Osteocyte (in vitro differentiated cells): Measurements from ENCODE around the gene PRKCSH. TPM values are rescaled to one million over a fixed set of nuclear protein-coding genes. Genes with fewer than 3 reads are reported as not detected.

ENCODE experiments used
- DNase-seq: peaks from one replicate; pipeline ENCODE4 v3.0.0; 2021; ENCODE audit warnings: mixed read lengths; ENCODE audit not compliant: unreplicated experiment; ENCODE audit errors: extremely low spot score
- H3K27ac Mint-ChIP-seq: one replicate; pipeline ENCODE4 v1.8.0; 2021; ENCODE audit warnings: mild to moderate bottlenecking, mixed read lengths; ENCODE audit not compliant: unreplicated experiment
- H3K27me3 Mint-ChIP-seq: one replicate; pipeline ENCODE4 v1.8.0; 2021; ENCODE audit warnings: mixed read lengths; ENCODE audit not compliant: unreplicated experiment
- H3K36me3 Mint-ChIP-seq: one replicate; pipeline ENCODE4 v1.8.0; 2021; ENCODE audit warnings: mixed read lengths; ENCODE audit not compliant: unreplicated experiment
- H3K4me1 Mint-ChIP-seq: one replicate; pipeline ENCODE4 v1.8.0; 2021; ENCODE audit warnings: mixed read lengths; ENCODE audit not compliant: unreplicated experiment
- H3K4me3 Mint-ChIP-seq: one replicate; pipeline ENCODE4 v1.8.0; 2021; ENCODE audit warnings: mild to moderate bottlenecking, moderate library complexity, mixed read lengths; ENCODE audit not compliant: unreplicated experiment
- H3K9me3 Mint-ChIP-seq: one replicate; pipeline ENCODE4 v1.8.0; 2021; ENCODE audit warnings: mixed read lengths; ENCODE audit not compliant: unreplicated experiment
- CTCF ChIP-seq: fragments of 200-600 bp; sonication (generic); IDR thresholded peaks from 2 replicates; pipeline ENCODE4 v1.5.0; 2021; ENCODE audit warnings: antibody characterized with exemption, mild to moderate bottlenecking, moderate library complexity
- total RNA-seq: library from RNA; stranded (reverse); gene quantifications from 2 replicates; pipeline ENCODE4 v1.2.1, GENCODE V29; 2021

The PRKCSH gene
- total RNA-seq, 1 donor from 2014 or later: 415 TPM

GRCh38 chr19:11494634-11495285 lies 59.3 kb downstream of the PRKCSH start:
- peaks cover 10% of the 10 kb centered on the region for H3K36me3 Mint-ChIP-seq
- no peak for DNase-seq
- H3K4me1 Mint-ChIP-seq: no peaks in the 10 kb centered on the region
- H3K27ac Mint-ChIP-seq: no peak overlapping the region
- H3K9me3 Mint-ChIP-seq: no peaks in the 10 kb centered on the region
- TF ChIP-seq CTCF: no peak
- no peak overlapping the region for H3K4me3 Mint-ChIP-seq
- no peaks in the 10 kb centered on the region for H3K27me3 Mint-ChIP-seq

GRCh38 chr19:11495481-11495880 lies 60.0 kb downstream of the PRKCSH start:
- H3K27me3 Mint-ChIP-seq: no peaks in the 10 kb centered on the region
- H3K4me3 Mint-ChIP-seq: no peak overlapping the region
- no peaks in the 10 kb centered on the region for H3K9me3 Mint-ChIP-seq
- peaks cover 7% of the 10 kb centered on the region for H3K36me3 Mint-ChIP-seq
- no peak for DNase-seq
- TF ChIP-seq CTCF: no peak
- no peak overlapping the region for H3K27ac Mint-ChIP-seq
- no peaks in the 10 kb centered on the region for H3K4me1 Mint-ChIP-seq

GRCh38 chr19:11495885-11496284 lies 60.5 kb downstream of the PRKCSH start:
- Mint-ChIP-seq H3K27ac (no peak overlapping the region), H3K9me3 (no peaks in the 10 kb centered on the region), H3K4me1 (no peaks in the 10 kb centered on the region), H3K27me3 (no peaks in the 10 kb centered on the region), H3K4me3 (no peak overlapping the region), H3K36me3 (peaks cover 4% of the 10 kb centered on the region)
- TF ChIP-seq CTCF: no peak
- no peak for DNase-seq

GRCh38 chr19:11496391-11497163 lies 61.1 kb downstream of the PRKCSH start:
- no peaks in the 10 kb centered on the region for H3K27me3 Mint-ChIP-seq
- peaks cover 4% of the 10 kb centered on the region for H3K36me3 Mint-ChIP-seq
- H3K4me1 Mint-ChIP-seq: no peaks in the 10 kb centered on the region
- H3K9me3 Mint-ChIP-seq: no peaks in the 10 kb centered on the region
- TF ChIP-seq CTCF: peak; percentile 71
- DNase-seq: peak; percentile 91
- H3K4me3 Mint-ChIP-seq: no peak overlapping the region
- no peak overlapping the region for H3K27ac Mint-ChIP-seq

- TF ChIP-seq CTCF: no peak
- no peak for DNase-seq
- Mint-ChIP-seq H3K4me3 (no peak overlapping the region), H3K9me3 (no peaks in the 10 kb centered on the region), H3K27me3 (no peaks in the 10 kb centered on the region), H3K36me3 (peaks cover 6% of the 10 kb centered on the region), H3K4me1 (peaks cover under 1% of the 10 kb centered on the region), H3K27ac (no peak overlapping the region)
Observed at GRCh38 chr19:11499220-11499726, 63.8 kb downstream of the PRKCSH start.
